Erythroblast (primary cell): ENCODE measurements around the gene CORO2B.

ENCODE experiments used
- GATA1 ChIP-seq: IDR thresholded peaks from 2 replicates; pipeline ENCODE4 v1.6.1; 2011; ENCODE audit warnings: low read depth, mild to moderate bottlenecking, control low read depth, low read length, moderate library complexity
- POLR2A ChIP-seq: IDR thresholded peaks from 2 replicates; pipeline ENCODE4 v1.6.1; 2011; ENCODE audit warnings: mild to moderate bottlenecking, low read length

DNA sequence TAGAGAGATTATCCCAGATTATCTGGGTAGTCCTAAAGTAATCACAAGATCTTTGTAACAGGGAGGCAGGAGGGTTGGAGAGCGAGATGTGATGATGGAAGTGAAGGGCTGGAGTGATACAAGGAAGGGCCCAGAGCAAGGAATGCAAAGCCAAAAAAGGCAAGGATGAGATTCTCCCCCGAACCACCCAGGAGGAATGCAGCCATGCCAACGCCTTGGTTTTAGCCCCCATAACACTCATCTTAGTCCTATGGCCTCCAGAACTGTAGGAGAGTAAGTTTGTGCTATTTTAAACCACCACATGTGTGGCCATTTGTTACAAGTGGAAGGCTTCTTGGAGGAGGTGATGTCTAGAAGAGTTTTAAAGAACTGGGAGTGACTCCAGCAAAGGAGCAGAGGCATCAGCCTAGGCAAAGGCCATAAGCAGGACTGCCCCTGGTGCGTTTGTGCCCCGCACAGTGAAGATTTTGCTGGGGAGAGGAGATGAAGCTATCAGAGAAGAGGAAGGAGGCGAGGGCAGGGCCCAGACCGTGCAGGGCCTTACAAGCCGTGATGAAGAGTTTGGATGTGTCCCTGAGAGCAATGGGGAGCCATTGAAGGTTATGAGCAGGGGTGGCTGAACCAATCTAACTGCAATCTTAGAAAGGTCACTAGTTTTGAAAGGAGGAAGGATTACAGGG, 25.3 kb upstream of the CORO2B start:
- TF ChIP-seq POLR2A, result no peak
- no peak for TF ChIP-seq GATA1
